Brain pericyte (primary cell): Measurements from ENCODE around the gene SUV39H1.
A peak's percentile ranks its signal among the peaks of the same experiment; 100 is the strongest.

Source experiments
- DNase-seq: peaks from one replicate; pipeline ENCODE4 v3.0.0-alpha.2; 2012; ENCODE audit warnings: low read depth, low spot score

The SUV39H1 gene

GRCh38 chrX:48714573-48714972, 18.0 kb downstream of the SUV39H1 start:
- DNase-seq: no peak

GRCh38 chrX:48715072-48715471, 18.5 kb downstream of the SUV39H1 start:
- no peak for DNase-seq

GRCh38 chrX:48715876-48716502, 19.5 kb downstream of the SUV39H1 start:
- no peak for DNase-seq

GRCh38 chrX:48719958-48720357, 23.4 kb downstream of the SUV39H1 start:
- no peak for DNase-seq

GRCh38 chrX:48720577-48721250, 24.2 kb downstream of the SUV39H1 start:
- DNase-seq: no peak

GRCh38 chrX:48721916-48722315, 25.4 kb downstream of the SUV39H1 start:
- no peak for DNase-seq

GRCh38 chrX:48726596-48726995, 30.1 kb downstream of the SUV39H1 start:
- no peak for DNase-seq

- no peak for DNase-seq
These were observed 32.1 kb downstream of the SUV39H1 start for GRCh38 chrX:48728653-48729052.

GRCh38 chrX:48736303-48736702, 39.8 kb downstream of the SUV39H1 start:
- no peak for DNase-seq

- no peak for DNase-seq
These were observed 40.3 kb downstream of the SUV39H1 start for GRCh38 chrX:48736878-48737212.

GRCh38 chrX:48737213-48737938, 40.8 kb downstream of the SUV39H1 start:
- DNase-seq: peak; percentile 87

- DNase-seq: no peak
These were observed 41.4 kb downstream of the SUV39H1 start for GRCh38 chrX:48737940-48738339.

- DNase-seq: no peak
These were observed 45.3 kb downstream of the SUV39H1 start for GRCh38 chrX:48741834-48742233.

GRCh38 chrX:48745222-48745621, 48.7 kb downstream of the SUV39H1 start:
- DNase-seq: no peak

GRCh38 chrX:48747415-48748016, 51.0 kb downstream of the SUV39H1 start:
- DNase-seq: no peak

GRCh38 chrX:48749182-48749581, 52.6 kb downstream of the SUV39H1 start:
- no peak for DNase-seq

GRCh38 chrX:48751343-48751742, 54.8 kb downstream of the SUV39H1 start:
- no peak for DNase-seq

GRCh38 chrX:48752498-48752897, 56.0 kb downstream of the SUV39H1 start:
- no peak for DNase-seq

- DNase-seq: no peak
These were observed 57.2 kb downstream of the SUV39H1 start for GRCh38 chrX:48753708-48754228.

GRCh38 chrX:48754238-48754637, 57.7 kb downstream of the SUV39H1 start:
- DNase-seq: no peak
